ENCODE data around the gene CCDC27.

The CCDC27 gene

DNA sequence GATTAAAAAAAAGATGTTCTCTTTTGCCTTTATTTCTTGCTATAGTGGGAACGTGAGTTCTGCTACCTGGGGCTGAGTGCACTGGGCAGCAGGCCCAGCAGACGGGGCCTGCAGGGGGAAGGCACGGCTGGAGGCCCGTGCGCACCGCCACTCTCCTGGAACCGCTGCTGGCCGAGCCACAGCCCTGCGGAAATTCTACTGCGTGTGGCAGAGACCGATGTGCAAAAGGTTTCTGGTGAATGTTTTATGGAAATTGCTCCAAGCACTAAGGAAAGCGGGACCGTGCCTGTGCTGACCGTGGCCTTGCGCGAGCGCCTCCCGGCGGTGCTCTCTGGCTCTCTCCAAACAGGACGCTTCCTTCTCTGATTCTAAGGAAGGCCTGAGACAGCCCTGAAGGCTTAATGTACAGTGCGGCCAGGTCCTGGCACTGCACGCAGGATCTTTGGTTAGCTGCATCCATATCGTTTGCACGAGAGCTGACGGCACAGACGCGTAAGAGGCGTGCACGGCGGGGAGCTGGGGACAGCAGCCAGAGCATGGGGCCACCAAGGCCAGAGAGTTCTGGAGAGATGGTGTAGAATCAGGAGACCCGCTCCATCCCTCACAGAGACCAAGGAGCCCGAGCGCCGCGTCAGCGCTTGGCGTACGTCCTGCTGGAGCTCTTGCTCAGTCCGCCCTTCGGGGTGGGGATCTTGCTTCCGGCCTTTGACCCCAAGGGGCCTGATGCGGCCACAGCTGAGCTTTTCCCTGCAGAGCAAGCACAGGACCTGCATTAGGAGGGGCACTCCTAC, 62.7 kb downstream of the CCDC27 start:
- FAIRE-seq (no peak), DNase-seq (ENCODE audit: insufficient read length, low spot score) (no peak)

DNA sequence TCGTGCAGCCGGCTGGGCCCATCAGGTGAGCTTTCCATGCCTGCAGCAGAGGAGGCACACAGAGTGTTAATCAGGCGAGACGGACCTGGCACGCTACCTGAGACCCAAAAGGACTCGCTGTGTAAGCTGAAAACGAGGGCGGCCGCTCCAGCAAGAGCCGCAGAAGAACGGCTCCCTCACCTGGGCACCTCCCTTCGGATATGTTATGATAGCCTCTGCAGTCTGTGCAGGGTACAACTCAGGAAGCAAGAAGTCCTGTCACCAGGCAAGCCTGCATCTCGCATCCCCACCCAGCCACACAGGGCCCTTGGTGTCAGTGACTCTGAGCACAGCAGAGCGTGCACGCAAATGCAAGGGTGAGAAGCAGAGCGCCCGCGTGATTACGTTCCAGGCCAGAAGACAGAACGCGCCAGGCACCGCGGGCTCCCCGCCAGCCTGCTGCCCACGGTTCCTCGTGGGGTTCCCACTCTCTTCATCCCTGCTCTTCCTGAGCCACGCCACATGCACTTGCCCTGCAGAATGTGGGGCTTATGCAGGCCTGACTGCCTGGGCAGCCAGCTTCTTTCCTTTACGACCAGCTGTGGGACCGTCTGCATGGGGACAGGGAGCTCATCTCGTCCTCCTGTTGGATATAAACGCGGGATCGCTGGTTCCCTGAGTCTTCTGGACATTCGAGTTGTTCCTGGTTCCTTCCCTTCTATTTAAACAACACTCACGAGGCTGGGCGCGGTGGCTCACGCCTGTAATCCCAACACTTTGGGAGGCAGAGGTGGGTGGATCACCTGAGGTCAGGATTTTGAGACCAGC, 64.3 kb downstream of the CCDC27 start:
- DNase-seq (ENCODE audit: insufficient read length, low spot score) (no peak), FAIRE-seq (no peak)

- DNase-seq (ENCODE audit: insufficient read length, low spot score) = no peak
- no peak for FAIRE-seq
Measured at GRCh38 chr1:3817138-3817740, 65.0 kb downstream of the CCDC27 start.

GRCh38 chr1:3817821-3818597, 65.8 kb downstream of the CCDC27 start:
- no peak for DNase-seq (ENCODE audit: insufficient read length, low spot score)
- no peak for FAIRE-seq

DNA sequence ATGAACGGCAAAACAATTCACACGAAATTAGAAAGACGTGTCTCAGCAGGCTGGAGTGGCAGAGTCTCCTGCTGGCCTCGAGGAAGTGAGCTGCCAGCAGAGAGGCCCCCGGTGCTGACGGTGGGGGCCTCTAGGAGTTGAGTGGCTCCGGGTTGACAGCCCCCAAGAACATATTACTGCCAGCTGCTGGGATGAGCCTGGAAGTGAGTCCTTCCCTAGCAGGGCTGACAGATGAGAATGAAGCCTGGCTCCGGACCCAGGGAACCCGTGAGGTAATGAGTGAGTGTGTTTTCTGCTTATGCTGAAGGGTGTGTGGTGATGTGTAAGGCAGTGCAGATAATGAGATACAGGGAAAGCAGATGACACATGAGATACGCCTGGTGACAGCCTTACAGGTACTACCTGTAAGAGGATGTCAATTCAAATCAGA, 67.5 kb downstream of the CCDC27 start:
- no peak for FAIRE-seq
- DNase-seq (ENCODE audit: insufficient read length, low spot score) = no peak

- FAIRE-seq (no peak), DNase-seq (ENCODE audit: insufficient read length, low spot score) (no peak)
Measured at GRCh38 chr1:3820316-3820715, 68.1 kb downstream of the CCDC27 start.

DNA sequence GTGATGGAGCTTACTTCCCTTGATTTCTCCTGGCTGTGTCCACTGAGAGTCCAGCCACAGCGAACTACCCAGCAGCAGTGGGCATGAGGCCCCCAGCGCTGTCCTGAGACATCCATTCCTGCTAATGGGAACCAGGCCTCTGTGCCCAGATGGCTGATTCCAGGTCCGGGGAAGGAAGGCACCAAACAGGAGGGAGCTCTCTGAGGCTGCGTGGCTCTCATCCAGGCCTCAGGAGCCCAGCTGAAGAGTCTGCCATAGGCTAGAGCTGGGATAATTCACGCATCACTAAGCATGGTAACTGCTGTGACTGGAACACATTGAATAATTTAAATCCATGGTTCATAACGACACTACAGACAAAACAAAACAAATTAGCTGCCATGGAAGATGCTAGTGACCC, 68.8 kb downstream of the CCDC27 start:
- FAIRE-seq = no peak
- DNase-seq (ENCODE audit: insufficient read length, low spot score) = no peak
